NCI-H1930 (cell line): ENCODE data around the gene RAI1.
"Not testable (repeated sequence)": the region's sequence is repeated elsewhere in the genome, so short reads cannot be mapped to it uniquely, and the experiment has no call there.

ENCODE experiments used
- DNase-seq, 2 experiments: peaks; one replicate each; lab custom pipeline; 2025; lab: John Stamatoyannopoulos, UW

RAI1 gene, protein sequence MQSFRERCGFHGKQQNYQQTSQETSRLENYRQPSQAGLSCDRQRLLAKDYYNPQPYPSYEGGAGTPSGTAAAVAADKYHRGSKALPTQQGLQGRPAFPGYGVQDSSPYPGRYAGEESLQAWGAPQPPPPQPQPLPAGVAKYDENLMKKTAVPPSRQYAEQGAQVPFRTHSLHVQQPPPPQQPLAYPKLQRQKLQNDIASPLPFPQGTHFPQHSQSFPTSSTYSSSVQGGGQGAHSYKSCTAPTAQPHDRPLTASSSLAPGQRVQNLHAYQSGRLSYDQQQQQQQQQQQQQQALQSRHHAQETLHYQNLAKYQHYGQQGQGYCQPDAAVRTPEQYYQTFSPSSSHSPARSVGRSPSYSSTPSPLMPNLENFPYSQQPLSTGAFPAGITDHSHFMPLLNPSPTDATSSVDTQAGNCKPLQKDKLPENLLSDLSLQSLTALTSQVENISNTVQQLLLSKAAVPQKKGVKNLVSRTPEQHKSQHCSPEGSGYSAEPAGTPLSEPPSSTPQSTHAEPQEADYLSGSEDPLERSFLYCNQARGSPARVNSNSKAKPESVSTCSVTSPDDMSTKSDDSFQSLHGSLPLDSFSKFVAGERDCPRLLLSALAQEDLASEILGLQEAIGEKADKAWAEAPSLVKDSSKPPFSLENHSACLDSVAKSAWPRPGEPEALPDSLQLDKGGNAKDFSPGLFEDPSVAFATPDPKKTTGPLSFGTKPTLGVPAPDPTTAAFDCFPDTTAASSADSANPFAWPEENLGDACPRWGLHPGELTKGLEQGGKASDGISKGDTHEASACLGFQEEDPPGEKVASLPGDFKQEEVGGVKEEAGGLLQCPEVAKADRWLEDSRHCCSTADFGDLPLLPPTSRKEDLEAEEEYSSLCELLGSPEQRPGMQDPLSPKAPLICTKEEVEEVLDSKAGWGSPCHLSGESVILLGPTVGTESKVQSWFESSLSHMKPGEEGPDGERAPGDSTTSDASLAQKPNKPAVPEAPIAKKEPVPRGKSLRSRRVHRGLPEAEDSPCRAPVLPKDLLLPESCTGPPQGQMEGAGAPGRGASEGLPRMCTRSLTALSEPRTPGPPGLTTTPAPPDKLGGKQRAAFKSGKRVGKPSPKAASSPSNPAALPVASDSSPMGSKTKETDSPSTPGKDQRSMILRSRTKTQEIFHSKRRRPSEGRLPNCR (N-terminal part only)

DNA sequence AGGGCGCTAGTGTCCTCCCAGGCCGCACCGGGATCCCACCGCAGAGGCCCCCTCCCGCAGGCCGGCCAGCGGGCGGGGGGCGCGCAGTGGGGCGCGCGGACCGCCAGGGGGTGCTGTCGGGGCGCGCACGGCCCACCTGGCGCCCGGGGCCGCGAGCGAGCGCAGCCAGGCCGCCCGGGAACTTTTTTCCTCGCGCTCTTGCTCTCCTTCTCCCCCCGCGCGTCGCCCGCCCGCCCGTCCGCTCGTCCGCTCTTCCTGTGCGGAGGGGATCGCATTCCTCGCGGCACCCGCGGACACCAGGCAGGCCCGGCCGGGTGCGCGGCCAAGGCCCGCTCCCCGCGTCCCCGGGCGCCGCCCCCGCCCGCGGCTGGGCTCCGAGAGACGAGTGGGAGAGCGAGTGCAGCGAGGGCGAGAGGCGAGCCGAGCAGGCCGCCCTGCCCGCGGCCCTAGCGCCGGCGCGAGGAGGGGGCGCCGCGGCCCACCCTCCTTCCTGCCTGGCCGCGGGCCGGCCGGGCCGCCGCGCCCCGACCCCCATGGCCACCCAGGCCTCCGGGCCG, at the start of gene RAI1:
Gene RAI1, plus strand, starts transcription at position 272 of the 557 bp plus-strand sequence. CDS start 111,491 bp downstream, outside the sequence.
- DNase-seq = peak; percentile 54 to 71

DNA sequence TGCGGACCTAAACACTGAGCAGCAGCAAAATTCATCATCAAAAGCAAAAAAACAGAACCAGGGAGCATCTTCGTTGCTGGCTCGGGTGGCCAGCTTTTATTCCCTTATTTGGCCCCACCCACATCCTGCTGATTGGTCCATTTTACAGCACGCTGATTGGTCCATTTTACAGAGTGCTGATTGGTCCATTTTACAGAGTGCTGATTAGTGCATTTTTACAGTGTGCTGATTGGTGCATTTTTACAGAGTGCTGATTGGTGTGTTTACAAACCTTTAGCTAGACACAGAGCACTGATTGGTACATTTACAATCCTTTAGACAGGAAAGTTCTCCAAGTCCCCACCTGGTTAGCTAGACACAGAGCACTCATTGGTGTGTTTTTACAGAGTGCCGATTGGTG, 48.6 kb upstream of the RAI1 start:
- DNase-seq = not testable (repeated sequence)

DNA sequence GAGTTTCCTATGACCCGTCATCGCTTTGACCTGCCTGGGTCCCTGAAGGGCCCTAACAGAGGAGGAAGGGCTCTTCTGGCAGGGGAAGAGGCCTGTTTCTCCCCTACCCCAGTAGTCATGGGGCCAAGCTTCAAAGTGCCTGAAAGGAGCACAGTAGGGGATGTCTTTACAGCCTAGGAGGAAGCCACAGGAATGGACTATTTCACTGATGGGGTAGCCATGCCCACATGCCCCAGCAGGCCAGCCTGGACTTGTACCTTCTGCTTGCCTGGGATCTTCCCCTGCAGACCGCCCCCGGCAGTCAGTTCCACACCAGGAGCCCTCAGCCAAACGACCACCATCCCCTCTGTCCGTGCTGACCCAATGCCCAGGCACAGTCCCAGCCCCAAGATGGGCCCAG, 47.9 kb upstream of the RAI1 start:
- DNase-seq = no peak

DNA sequence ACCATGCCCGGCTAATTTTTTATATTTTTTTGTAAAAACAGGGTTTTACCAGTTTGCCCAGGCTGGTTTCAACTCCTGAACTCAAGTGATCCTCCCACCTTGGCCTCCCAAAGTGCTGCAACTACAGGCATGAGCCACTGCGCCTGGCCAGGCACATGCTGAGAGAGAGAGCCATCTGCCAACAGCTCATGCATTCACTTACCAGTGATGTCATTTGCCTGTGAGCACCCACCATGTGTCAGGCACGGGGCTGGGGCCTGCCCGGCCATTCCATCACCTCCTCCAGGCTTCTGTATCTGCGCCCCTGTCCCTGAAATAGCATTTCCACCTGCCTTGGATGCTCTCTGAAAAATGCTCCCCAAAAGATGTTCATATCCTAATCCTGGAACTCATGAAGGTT, 46.1 kb upstream of the RAI1 start:
- DNase-seq = no peak

DNA sequence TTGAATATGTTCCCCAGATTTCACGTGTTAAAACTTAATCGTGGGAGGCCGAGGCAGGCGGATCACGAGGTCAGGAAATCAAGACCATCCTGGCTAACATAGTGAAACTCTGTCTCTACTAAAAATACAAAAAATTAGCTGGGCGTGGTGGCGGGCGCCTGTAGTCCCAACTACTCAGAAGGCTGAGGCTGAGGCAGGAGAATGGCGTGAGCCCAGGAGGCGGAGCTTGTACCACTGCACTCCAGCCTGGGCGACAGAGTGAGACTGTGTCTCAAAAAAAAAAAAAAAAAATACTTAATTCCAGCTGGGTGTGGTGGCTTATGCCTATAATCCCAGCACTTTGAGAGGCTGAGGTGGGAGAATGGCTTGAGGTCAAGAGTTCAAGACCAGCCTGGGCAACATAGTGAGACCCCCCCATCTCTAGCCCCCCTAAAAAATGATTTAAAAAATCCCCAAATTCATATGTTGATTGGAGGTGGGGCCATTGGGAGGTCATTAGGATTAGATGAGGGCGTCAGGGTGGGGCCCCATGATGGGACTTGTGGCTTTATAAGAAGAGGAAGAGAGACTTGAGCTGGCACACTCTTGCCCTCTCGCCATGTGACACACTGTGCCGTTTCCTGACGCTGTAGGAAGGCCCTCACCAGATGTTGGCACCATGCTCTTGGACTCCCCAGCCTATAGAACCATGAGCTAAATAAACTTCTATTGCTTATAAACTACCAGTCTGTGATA, 45.6 kb upstream of the RAI1 start:
- not testable (repeated sequence) for DNase-seq

DNA sequence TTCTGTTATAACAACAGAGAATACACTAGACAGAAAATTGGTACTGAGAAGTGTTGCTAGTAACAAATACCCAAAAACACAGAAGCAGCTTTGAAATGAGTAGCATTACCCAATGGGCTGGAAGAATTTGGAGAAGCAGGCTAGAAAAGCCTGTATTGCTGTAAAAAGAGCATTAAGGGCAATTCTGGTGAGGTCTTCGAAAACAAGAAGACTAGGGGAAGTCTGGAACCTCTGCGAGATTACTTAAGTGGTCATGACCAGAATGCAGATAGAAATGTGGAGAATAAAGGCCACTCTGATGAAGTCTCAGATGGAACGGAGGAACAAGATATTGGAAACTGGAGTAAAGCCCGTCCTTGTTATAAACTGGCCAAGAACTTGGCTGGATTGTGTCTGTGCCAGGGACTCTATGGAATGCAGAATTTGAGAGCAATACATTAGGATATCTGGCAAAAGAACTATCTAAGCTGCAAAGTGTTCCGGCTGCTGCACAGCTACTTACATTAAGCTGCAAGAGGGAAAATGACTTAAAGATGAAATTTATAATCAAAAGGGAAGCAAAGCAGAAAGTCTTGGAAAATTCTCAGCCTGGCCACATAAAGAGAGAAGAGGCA, 44.9 kb upstream of the RAI1 start:
- DNase-seq = no peak

DNA sequence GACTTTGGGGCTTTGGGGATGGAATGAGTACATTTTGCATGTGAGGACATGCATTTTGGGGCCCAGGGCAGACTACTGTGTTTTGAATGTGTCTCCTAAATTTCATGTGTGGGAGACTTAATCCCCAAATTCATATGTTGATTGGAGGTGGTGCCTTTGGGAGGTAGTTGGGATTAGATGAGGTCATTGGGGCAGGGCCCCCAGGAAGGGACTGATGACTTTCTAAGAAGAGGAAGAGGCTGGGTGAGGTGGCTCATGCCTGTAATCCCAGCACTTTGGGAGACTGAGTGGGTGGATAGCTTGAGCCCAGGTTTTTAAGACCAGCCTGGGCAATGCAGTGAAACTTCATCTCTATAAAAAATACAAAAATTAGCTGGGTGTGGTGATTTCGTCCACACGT, 42.8 kb upstream of the RAI1 start:
- DNase-seq = no peak

DNA sequence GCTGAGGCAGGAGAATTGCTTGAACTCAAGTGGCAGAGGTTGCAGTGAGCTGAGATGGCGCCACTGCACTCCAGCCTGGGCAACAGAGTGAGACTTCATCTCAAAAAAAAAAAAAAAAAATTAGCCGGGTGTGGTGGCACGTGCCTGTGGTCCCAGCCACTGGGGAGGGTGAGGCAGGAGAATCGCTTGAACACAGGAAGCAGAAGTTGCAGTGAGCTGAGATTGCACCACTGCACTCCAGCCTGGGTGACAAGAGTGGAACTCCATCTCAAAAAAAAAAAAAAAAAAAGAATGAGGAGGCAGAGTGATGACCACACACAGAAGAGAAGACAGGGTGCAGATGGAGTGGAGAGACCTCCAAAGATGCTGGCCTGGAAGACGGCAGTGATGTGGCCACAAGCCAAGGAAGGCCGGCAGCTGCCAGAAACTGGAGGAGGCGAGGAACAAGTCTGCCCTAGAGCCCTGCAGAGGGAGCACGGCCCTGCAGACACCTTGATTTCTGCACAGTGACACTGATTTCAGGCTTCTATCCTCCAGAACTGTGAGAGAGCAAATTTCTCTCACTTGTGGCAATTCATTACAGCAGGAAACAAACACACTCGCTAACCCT, 41.5 kb upstream of the RAI1 start:
- DNase-seq = not testable (repeated sequence)

DNA sequence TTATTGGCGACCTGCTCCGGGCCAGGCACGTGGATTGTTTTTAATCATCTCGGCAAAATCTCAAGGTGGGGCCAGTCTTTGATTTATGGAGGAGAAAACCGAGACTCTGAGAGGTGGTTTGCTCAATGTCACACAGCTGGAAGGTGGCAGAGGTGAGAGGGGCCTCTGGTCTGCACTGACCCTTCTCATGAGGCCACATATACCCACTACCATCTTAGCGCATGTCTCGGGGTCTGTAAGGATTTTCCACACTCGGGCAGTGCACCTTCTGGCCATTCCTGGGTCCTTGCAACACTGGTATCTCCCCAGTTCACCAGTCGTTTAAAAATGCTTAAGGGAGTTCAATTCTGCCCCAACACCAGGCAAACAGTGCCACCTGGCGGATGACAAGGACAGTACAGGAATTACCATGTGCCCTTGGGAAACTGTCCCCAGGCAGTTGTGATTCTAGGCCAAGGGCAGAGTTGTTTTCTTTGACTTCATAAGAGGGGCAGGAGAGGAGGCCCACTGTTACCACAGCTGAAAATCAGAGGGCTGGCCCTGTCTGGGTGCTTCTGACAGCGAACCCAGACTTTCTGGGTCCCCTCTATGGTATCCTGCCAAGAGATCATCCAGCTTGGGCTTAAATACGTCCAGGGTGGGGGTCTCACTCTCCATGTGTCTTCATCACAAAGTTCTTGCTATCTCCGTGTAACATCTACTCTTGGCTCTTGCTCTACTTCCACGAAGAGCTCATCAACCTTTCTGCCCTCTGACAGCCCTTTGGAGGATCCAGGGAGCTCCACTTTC, 39.4 kb upstream of the RAI1 start:
- peak; percentile 24 to 74 for DNase-seq

DNA sequence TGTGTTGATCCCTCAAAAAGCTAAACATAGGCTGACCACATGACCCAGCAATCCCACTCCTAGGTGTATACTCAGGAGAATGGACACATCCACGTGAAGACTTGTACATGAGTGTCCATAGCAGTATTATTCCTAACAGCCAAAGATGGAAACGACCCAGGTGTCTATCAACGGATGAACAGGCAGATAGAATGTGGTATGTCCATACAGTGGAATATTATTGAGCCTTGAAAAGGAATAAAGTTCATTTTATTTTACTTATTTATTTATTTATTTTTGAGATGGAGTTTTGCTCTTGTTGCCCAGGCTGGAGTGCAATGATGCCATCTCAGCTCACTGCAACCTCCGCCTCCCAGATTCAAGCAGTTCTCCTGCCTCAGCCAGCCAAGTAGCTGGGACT, 36.1 kb upstream of the RAI1 start:
- DNase-seq = not testable (repeated sequence)

DNA sequence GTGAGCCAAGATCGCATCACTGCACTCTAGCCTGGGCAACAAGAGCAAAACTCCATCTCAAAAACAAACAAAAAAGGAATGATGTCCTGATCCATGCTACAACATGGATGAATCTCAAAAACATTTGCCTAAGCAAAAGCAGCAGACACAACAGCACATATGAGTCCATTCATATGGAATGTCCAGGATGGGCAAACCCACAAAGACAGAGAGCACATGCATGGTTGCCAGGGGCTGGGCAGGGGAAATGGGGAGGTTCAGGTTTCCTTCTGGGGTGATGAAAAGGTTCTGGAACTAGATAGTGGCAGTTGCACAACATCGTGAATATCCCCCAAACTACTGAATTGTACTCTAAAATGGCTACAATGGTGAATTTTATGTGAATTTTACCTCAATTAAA, 35.3 kb upstream of the RAI1 start:
- no peak for DNase-seq

DNA sequence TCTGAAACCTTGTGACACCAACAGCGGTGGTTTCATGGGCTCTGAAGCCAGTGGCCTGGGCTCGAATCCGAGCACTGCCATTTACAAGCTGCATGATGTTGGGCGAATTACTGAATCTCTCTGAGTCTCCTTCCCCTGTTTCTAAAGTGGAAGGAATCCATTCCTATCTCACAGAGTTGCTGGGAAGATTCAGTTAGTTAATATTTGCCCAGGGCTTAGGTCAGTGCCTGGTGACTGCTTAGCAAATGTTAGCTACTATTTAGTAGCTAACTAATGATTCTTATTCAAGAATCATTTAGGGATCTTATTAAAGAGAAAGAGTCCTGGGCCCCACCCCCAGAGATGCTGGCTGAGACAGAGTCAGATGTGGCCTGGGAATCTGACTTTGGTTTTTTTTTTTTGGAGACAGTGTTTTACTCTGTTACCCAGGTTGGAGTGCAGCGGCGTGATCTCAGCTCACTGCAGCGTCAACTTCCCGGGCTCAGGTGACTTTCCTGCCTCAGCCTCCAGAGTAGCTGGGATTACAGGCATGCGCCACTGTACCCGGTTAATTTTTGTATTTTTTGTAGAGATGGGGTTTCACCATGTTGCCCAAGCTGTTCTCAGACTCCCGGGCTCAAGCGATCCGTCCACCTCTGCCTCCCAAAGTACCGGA, 33.6 kb upstream of the RAI1 start:
- no peak for DNase-seq

DNA sequence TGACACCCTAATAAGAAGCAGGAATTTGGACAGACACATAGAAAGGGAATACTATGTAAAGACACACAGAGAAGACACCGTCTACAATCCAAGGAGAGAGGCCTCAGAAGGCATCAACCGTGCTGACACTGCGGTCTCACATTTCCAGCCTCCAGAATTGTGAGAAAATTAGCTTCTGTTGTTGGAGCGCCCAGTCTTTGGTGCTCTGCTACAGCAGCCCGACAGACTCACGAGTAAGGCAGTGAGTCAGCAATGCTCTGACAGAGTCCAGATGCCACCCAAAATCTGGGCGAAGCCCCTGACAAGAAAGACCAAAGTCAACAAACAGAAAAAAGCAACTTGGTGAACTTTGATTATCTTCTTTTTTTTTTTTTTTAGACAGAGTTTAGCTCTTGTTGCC, 32.5 kb upstream of the RAI1 start:
- no peak for DNase-seq

DNA sequence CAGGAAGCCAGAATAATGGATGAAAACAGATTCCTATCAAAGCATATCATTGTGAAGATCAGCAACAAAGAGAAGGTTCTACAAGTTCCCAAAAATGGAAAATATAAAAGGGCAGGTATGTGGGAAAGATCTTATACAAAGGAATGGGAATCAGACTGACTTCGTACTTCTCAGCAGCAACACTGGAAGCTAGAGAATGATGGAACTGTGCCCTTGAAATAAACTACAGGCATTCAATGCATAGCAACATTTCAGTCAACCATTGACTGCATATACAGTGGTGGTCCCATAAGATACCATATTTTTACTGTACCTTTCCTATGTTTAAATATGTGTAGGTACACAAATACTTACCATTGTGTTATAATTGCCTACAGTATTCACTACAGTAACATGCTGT, 30.3 kb upstream of the RAI1 start:
- no peak for DNase-seq

DNA sequence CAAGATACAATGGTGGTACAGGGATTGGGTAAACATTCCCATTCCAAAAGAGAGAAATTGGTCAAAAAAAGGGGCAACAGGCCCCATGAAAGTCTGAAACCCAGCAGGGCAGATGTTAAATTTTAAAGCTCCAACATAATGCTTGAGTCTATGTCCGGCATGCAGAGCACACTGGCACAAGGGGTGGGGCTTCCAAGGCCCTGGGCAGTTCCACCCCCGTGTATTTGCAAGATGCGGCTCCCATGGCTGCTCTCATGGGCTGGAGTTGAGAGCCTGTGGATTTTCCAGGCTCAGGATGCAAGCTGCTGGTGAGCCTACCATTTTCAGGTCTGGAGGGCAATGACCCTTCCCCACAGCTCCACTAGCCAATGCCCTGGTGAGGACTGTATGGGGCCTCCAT, 27.9 kb upstream of the RAI1 start:
- DNase-seq = no peak

DNA sequence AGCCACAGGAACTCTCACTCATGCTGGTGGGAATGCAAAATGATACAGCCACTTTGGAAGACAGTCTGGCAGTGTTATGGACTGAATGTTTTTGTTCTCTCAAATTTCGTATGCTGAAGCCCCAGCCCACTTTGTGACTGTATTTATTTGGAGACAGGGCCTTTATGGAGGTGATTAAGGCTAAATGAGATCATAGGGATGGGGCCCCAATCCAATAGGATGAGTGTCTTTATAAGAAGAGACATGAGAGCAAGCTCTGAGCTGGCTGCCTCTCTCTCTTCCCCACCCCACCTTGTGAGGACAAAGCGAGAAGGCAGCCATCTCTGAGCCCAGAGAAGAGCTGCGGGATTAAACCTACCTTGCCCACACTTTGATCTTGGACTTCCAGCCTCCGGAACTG, 21.9 kb upstream of the RAI1 start:
- DNase-seq = no peak

DNA sequence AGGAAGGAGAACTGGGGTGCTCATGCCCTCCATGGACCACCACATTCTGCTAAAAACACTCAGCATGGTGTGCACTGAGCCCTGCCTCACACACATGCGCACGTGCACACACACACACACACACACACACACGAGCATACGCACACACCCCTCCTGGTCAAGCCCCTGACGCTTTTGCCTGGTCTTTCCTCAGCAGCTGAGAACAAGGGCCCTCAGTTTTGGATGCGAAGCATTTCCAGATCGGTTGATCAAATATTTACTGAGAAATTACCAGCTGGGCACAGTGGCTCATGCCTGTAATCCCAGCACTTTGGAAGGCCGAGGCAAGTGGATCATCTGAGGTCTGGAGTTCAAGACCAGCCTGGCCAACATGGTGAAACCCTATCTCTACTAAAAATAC, 20.1 kb upstream of the RAI1 start:
- no peak for DNase-seq

DNA sequence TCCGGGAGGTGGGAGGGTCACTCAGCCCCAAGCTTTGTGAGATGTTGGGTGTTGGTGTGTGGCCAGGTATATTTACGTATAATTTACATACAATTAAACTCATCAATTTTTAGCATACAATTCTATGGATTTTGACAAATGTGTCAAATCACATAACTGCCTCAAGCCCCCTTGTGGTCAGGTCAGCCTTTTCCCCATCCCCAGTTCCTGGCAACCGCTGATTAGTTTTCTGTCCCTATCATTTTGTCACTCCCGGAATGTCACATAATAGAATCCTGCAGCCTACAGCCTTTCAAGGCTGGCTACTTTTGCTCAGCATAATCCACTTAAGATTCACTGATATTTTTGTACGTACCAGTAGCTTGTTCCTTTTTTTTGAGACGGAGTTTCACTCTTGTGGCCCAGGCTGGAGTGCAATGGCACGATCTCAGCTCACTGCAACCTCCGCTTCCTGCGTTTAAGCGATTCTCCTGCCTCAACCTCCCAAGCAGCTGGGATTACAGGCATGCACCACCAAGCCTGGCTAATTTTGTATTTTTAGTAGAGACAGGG, 19.3 kb upstream of the RAI1 start:
- no peak for DNase-seq
